ENCODE data around the gene GUCY2C. TPM values are rescaled to one million over a fixed set of nuclear protein-coding genes. Genes with fewer than 3 reads are reported as not detected.
A peak's percentile ranks its signal among the peaks of the same experiment; 100 is the strongest.

The GUCY2C gene
- total and polyA plus RNA-seq, 2 donors (not counting 3 experiments of a cell fraction or from before 2014, with no cell fraction given) = not detected

- Histone ChIP-seq H3K9me3 (replicated peaks; ENCODE audit: control insufficient read depth, insufficient read depth, low read length) (no peaks in the 10 kb centered on the region), H3K9ac (replicated peaks; ENCODE audit: extremely low read depth, insufficient read depth, low read length) (no peak overlapping the region), H3K27ac (ENCODE audit: insufficient read depth, low read depth, low read length) (no peak overlapping the region), H3K9me1 (replicated peaks; ENCODE audit: control insufficient read depth, extremely low read depth, insufficient read depth, low read length) (no peaks in the 10 kb centered on the region), H3K36me3 (ENCODE audit: control insufficient read depth in 2 of 2, extremely low read depth in 1 of 2, insufficient read depth in 2 of 2, low read length in 2 of 2) (no peaks in the 10 kb centered on the region), H2AFZ (ENCODE audit: low read depth, low read length) (no peak overlapping the region), H3K79me2 (ENCODE audit: control insufficient read depth, insufficient read depth, low read length) (no peaks in the 10 kb centered on the region), H3K4me2 (ENCODE audit: insufficient read depth, low read length) (no peak overlapping the region), H3K4me3 (replicated peaks in 1 of 3; ENCODE audit: insufficient read depth in 1 of 3, low read depth in 1 of 3, low read length in 3 of 3) (no peak overlapping the region), H4K20me1 (replicated peaks; ENCODE audit: control insufficient read depth, extremely low read depth, insufficient read depth, low read length) (no peaks in the 10 kb centered on the region), H3K4me1 (ENCODE audit: control insufficient read depth, extremely low read depth, insufficient read depth, low read length) (no peaks in the 10 kb centered on the region), H3K27me3 (ENCODE audit: control insufficient read depth in 2 of 2, insufficient read depth in 2 of 2, low read length in 2 of 2) (peaks cover 0 to 2% of the 10 kb centered on the region in 2 experiments)
- ChIA-PET CTCF (interaction anchor here (0.8 to 4.4 kb wide), 9 partner anchors 10 to 801 kb away, joined by 3 to 40 read pairs (median 4); no protein-coding TSS in a partner anchor), POLR2A (no interaction called here)
- BruUV-seq (replicated peaks) = no TSS peak
- intact Hi-C loops (cut with micrococcal nuclease) (loop anchor here (1.0 to 10.0 kb wide), 3 partner anchors 34 to 800 kb away; no protein-coding TSS in a partner anchor), dilution Hi-C loops (cut with MboI; ENCODE audit: extremely low pct_ligation_motif_present, low sequenced_read_pairs) (no loop called here)
- FAIRE-seq = no peak
- TF ChIP-seq, protein P1, sequence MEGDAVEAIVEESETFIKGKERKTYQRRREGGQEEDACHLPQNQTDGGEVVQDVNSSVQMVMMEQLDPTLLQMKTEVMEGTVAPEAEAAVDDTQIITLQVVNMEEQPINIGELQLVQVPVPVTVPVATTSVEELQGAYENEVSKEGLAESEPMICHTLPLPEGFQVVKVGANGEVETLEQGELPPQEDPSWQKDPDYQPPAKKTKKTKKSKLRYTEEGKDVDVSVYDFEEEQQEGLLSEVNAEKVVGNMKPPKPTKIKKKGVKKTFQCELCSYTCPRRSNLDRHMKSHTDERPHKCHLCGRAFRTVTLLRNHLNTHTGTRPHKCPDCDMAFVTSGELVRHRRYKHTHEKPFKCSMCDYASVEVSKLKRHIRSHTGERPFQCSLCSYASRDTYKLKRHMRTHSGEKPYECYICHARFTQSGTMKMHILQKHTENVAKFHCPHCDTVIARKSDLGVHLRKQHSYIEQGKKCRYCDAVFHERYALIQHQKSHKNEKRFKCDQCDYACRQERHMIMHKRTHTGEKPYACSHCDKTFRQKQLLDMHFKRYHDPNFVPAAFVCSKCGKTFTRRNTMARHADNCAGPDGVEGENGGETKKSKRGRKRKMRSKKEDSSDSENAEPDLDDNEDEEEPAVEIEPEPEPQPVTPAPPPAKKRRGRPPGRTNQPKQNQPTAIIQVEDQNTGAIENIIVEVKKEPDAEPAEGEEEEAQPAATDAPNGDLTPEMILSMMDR (IDR thresholded peaks at IDR 0.05; ENCODE audit: extremely low read depth in 1 of 2, insufficient read depth in 1 of 2, low read depth in 1 of 2, low read length in 2 of 2) = peak; percentile 27 to 32
- TF ChIP-seq POLR2AphosphoS5 (IDR thresholded peaks at IDR 0.05; ENCODE audit: insufficient read depth, low read depth, low read length) (no peak), MAX (IDR thresholded peaks at IDR 0.05; ENCODE audit: insufficient read depth, insufficient read length) (no peak), MYC (IDR thresholded peaks at IDR 0.05; ENCODE audit: low read depth, low read length) (no peak)
- peak; percentile 57 for DNase-seq (ENCODE audit: low read depth, low spot score)
Observed at GRCh38 chr12:14664434-14665023, 31.9 kb downstream of the GUCY2C start.

DNA sequence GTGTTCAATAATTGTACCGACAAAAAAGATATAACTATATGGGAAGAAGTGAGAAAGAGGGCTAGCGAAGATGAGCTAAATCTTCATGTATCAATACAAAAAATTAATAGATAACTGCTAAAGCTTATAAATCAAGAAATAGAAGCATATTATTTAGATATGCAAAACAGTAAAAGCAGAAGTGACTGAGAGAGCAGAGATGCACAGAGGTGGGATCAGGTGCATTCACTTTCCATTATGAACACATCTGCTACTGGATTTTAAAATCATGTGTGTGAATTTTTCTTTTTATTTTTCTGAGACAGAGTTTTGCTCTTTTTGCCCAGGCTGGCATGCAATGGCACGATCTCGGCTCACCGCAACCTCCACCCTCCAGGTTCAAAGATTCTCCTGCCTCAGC is 33.4 kb downstream of the GUCY2C start:
- Histone ChIP-seq H4K20me1 (replicated peaks; ENCODE audit: control insufficient read depth, extremely low read depth, insufficient read depth, low read length) (no peaks in the 10 kb centered on the region), H3K79me2 (ENCODE audit: control insufficient read depth, insufficient read depth, low read length) (no peaks in the 10 kb centered on the region), H3K36me3 (ENCODE audit: control insufficient read depth in 2 of 2, extremely low read depth in 1 of 2, insufficient read depth in 2 of 2, low read length in 2 of 2) (no peaks in the 10 kb centered on the region), H3K4me1 (ENCODE audit: control insufficient read depth, extremely low read depth, insufficient read depth, low read length) (no peaks in the 10 kb centered on the region), H3K9ac (replicated peaks; ENCODE audit: extremely low read depth, insufficient read depth, low read length) (no peak overlapping the region), H3K4me2 (ENCODE audit: insufficient read depth, low read length) (no peak overlapping the region), H2AFZ (ENCODE audit: low read depth, low read length) (no peak overlapping the region), H3K9me3 (replicated peaks; ENCODE audit: control insufficient read depth, insufficient read depth, low read length) (no peaks in the 10 kb centered on the region), H3K27me3 (ENCODE audit: control insufficient read depth in 2 of 2, insufficient read depth in 2 of 2, low read length in 2 of 2) (peaks cover 0 to 2% of the 10 kb centered on the region in 2 experiments), H3K27ac (ENCODE audit: insufficient read depth, low read depth, low read length) (no peak overlapping the region), H3K9me1 (replicated peaks; ENCODE audit: control insufficient read depth, extremely low read depth, insufficient read depth, low read length) (no peaks in the 10 kb centered on the region), H3K4me3 (replicated peaks in 1 of 3; ENCODE audit: insufficient read depth in 1 of 3, low read depth in 1 of 3, low read length in 3 of 3) (no peak overlapping the region)
- BruUV-seq (replicated peaks) = no TSS peak
- no peak for FAIRE-seq
- dilution Hi-C loops (cut with MboI; ENCODE audit: extremely low pct_ligation_motif_present, low sequenced_read_pairs) (no loop called here), intact Hi-C loops (cut with micrococcal nuclease) (loop anchor here (10.0 kb wide), 1 partner anchor 798 kb away; no protein-coding TSS in a partner anchor)
- ChIA-PET CTCF (interaction anchor here (0.6 to 4.4 kb wide), 5 partner anchors 11 to 478 kb away, joined by 3 to 40 read pairs (median 5); no protein-coding TSS in a partner anchor), POLR2A (no interaction called here)
- TF ChIP-seq GATA2 (IDR thresholded peaks at IDR 0.05; ENCODE audit: insufficient read depth, insufficient read length, low read depth, low read length) (no peak), FOS (IDR thresholded peaks at IDR 0.05; ENCODE audit: borderline replicate concordance, insufficient read depth, low read length) (no peak), MYC (IDR thresholded peaks at IDR 0.05; ENCODE audit: low read depth, low read length) (no peak), MAX (IDR thresholded peaks at IDR 0.05; ENCODE audit: insufficient read depth, insufficient read length) (no peak), JUN (IDR thresholded peaks at IDR 0.05; ENCODE audit: borderline replicate concordance, insufficient read depth, insufficient read length, low read depth) (no peak), POLR2A (IDR thresholded peaks at IDR 0.05; ENCODE audit: low read depth, low read length) (no peak), EZH2 (IDR thresholded peaks at IDR 0.05; ENCODE audit: borderline replicate concordance, low read depth, low read length, severe bottlenecking) (no peak)
- no peak for DNase-seq (ENCODE audit: low read depth, low spot score)

Data from endothelial cell of umbilical vein (primary cell).